ENCODE data around the gene SRRM2. TPM values are rescaled to one million over a fixed set of nuclear protein-coding genes. Genes with fewer than 3 reads are reported as not detected.

The SRRM2 gene
- total RNA-seq, 1 experiment from 2014 or later, result 107 TPM

DNA sequence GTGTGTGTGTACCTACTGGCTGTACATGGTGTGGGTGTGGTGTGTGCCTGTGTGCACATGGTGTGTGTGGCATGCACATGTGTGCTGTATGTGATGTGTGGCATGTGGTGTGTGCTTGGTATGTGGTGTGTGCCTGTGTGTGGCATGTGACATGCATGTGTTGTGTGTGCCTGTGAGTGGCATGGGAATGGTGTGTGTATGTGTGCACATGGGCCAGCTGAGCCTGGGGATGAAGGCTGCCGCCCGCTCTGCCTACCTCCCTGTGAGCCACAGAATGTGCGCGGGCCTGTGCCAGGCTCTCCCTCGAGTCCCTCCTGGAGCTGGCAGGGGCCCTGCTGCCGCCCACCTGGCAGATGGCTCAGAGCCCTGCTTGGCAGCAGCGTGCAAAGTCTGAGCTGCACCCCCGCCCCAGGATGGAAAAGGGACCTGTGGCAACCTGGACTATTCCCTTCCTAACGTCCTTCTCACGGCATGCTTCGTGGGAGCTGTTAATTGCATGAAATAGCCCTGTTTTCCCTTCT, 41.7 kb upstream of the SRRM2 start:
- DNase-seq, result no peak

DNA sequence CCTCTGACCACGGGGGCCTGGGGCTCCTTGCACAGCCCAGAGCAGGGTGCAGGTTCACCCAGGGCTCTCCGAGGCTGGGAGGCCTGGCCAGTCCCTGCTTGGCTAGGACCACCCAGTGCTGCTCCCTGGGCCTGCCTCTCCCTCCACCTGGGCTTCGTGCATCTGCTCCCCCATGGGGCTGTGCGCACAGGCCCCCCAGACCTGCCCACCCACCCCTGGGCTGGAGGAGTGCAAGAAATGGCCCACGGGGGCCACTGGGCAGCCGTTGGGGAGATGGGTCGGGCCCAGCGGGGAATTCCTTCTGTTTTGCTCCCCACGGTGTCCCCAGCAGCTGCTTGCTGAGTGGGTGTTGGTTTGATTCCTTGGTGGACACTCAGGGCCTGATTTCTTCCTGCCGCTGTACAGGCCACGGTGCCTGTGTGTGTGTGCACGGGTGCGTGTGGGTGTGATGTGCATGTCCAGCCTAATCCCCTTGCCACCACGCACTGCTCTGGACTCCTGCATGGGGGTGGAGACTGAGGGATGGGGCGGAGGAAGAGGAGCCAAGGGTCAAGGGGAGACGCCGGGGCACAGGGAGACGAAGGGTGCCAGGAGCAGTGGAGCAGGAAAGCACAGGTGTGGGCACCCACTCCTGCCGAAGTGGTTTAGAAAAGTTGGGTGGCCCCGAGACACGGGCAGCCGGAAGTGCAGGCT, 40.9 kb upstream of the SRRM2 start:
- Histone ChIP-seq H3K4me1 (no peaks in the 10 kb centered on the region), H3K27me3 (no peaks in the 10 kb centered on the region), H3K4me3 (no peak overlapping the region), H3K27ac (no peak overlapping the region), H3K36me3 (peaks cover 9% of the 10 kb centered on the region; the same call in 1 of the 2 replicates), H3K9me3 (replicated peaks) (no peaks in the 10 kb centered on the region)
- no peak for DNase-seq

More for the DNA sequence above, 41.7 kb upstream of the SRRM2 start:
- no peak overlapping the region for H3K27ac ChIP-seq
- no peaks in the 10 kb centered on the region for H3K4me1 ChIP-seq
- peaks cover 9% of the 10 kb centered on the region; the same call in 1 of the 2 replicates for H3K36me3 ChIP-seq
- H3K27me3 ChIP-seq, result no peaks in the 10 kb centered on the region
- H3K9me3 ChIP-seq (replicated peaks), result no peaks in the 10 kb centered on the region
- H3K4me3 ChIP-seq, result no peak overlapping the region

DNA sequence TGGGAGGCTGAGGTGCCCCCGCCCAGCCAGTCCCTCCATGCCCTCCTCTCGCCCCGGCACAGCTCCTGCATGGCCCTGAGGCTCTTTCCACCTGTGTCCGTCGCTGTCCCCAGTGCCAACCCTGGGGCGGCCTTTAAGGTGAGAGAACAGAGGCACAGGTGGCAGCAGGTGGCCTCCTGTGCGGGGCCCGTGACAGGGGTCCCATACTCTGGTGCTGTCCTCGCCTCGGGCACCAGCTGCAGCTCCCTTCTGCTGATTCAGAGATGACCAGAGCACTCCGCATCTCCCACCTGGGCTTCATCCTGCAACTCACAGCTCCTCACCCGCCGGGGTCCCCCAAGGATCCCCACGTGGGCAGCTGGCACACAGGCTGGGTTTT, 40.4 kb upstream of the SRRM2 start:
- no peak overlapping the region for H3K27ac ChIP-seq
- no peaks in the 10 kb centered on the region for H3K4me1 ChIP-seq
- no peaks in the 10 kb centered on the region for H3K9me3 ChIP-seq (replicated peaks)
- no peak for DNase-seq
- peaks cover 9% of the 10 kb centered on the region; the same call in 1 of the 2 replicates for H3K36me3 ChIP-seq
- H3K27me3 ChIP-seq, result no peaks in the 10 kb centered on the region
- H3K4me3 ChIP-seq, result no peak overlapping the region

DNA sequence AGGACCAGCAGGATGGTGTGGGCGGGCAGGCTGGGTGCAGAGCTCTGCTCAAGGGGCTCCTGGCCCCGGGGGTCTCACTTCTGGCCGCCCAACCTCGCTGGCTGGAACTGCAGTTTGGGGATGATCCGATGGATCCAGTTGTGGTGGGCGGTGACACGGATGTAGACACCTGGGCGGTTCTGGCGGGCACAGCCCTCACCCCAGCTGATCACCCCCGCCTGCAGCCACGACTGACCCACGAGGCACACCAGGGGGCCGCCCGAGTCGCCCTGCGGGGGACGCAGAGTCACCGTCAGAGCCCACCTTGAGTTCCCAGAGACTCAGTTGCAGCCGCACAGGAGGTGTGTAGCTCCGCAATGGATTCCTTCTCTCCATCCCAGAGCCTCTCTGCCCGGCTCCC, 39.9 kb upstream of the SRRM2 start:
- DNase-seq, result no peak
- H3K27me3 ChIP-seq, result no peaks in the 10 kb centered on the region
- peaks cover 8% of the 10 kb centered on the region; the same call in 1 of the 2 replicates for H3K36me3 ChIP-seq
- no peak overlapping the region for H3K4me3 ChIP-seq
- no peaks in the 10 kb centered on the region for H3K9me3 ChIP-seq (replicated peaks)
- H3K27ac ChIP-seq, result no peak overlapping the region
- no peaks in the 10 kb centered on the region for H3K4me1 ChIP-seq

DNA sequence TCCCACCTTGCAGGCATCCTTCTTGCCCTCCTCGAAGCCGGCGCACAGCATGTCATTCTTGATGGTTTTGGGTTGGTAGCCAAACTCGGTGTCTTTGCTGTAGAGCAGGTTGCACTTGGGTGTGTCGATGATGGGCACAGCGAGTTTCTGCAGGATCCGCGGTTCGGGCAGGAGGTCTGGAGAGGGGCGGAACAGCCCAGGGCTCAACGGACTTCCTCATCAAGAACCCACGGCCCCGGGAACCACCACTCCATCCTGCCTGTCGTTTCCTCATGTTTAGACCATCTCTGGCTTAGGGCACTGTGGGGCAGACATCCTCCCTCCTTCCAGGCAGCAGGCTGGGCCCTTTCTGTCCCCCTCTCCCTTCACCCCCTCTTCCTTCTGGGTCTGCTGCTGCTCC, 38.9 kb upstream of the SRRM2 start:
- Histone ChIP-seq H3K27me3 (no peaks in the 10 kb centered on the region), H3K4me3 (no peak overlapping the region), H3K9me3 (replicated peaks) (no peaks in the 10 kb centered on the region), H3K4me1 (no peaks in the 10 kb centered on the region), H3K36me3 (peaks cover under 1% of the 10 kb centered on the region; the same call in 1 of the 2 replicates), H3K27ac (no peak overlapping the region)
- no peak for DNase-seq

DNA sequence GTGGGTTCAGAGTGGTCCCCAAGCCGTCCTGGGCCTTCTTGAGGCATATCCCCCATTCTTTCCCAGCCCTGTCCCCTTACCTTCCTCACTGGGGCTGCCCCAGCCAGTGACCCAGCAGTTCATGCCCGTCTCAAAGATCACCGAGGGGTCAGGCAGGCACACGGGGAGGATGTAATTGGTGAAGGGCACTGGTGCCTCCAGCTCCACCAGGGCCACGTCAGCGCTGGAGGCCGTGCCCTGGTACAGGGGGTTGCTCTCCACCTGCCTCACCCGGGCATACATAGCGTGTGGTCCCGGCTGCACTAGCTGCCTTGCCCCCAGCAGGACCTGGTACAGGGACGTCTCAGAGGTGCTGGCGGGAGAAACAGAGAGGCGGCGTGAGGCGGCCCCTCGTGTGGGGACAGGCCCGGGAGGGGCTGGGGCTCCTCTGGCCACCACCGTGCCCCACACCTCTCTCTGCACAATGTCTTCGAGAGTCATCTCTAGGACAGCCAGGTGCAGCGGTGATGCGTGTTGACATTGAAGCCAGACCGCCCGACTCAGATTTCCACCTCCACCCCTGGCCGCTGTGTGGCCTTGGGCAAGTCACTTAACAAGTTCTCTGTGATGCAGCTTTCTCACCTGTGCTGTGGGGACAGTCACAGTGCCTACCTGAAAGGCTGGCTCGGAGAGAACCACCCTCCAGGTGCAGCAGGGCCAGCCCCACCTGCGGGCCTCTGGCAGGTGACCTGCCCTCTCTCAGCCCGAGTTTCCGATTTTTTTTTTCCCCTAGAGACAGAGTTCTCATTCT, 38.3 kb upstream of the SRRM2 start:
- Histone ChIP-seq H3K9me3 (replicated peaks) (no peaks in the 10 kb centered on the region), H3K36me3 (no peaks in the 10 kb centered on the region), H3K4me3 (no peak overlapping the region), H3K27me3 (no peaks in the 10 kb centered on the region), H3K4me1 (peaks cover 1% of the 10 kb centered on the region; the same call in 1 of the 2 replicates), H3K27ac (no peak overlapping the region)
- DNase-seq, result no peak

DNA sequence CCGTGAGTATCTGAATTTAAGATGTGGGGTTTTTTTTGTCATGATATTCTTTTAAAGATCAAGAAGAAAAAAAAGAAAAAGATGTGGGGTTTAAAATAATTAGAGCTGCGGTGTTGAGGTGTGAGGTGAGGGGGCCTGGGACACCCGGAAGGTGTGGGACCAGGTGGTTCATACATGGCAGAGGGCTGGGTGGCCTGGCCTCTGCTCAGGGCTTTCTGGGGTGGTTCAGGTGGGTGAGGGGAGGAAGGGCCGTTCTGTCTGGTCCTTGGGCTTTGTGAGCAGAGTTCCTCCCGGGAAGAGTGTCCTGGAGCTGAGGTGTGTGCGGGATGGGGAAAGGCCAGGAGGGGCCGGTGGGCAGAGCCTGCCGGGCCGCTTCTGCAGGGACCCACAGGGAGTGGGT, 37.4 kb upstream of the SRRM2 start:
- Histone ChIP-seq H3K9me3 (replicated peaks) (no peaks in the 10 kb centered on the region), H3K4me1 (peaks cover 7% of the 10 kb centered on the region; the same call in 1 of the 2 replicates), H3K4me3 (no peak overlapping the region), H3K27me3 (no peaks in the 10 kb centered on the region), H3K36me3 (no peaks in the 10 kb centered on the region), H3K27ac (no peak overlapping the region)
- no peak for DNase-seq

DNA sequence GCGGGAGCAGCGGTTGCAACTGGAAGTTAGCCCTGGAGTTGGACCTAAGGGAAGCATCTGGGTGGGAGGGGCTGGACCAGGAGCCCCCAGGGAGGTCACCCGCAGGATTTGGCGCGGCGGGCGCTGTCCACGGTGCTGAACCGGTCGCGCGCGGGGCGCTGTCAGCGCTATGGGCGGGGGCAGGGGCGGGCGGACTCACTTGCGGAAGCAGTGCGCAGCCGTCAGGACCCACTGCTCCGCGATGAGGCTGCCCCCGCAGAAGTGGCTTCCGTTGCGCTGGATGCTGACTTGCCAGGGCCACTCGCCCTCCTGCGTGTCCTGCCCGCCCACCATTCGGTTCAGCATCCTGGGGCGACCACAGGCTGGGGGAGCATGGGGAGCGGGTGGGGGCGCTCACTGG, 36.9 kb upstream of the SRRM2 start:
- H3K27ac ChIP-seq, result no peak overlapping the region
- H3K27me3 ChIP-seq, result no peaks in the 10 kb centered on the region
- DNase-seq, result no peak
- H3K4me3 ChIP-seq, result no peak overlapping the region
- H3K4me1 ChIP-seq, result peaks cover 7% of the 10 kb centered on the region; the same call in 1 of the 2 replicates
- no peaks in the 10 kb centered on the region for H3K9me3 ChIP-seq (replicated peaks)
- H3K36me3 ChIP-seq, result no peaks in the 10 kb centered on the region

DNA sequence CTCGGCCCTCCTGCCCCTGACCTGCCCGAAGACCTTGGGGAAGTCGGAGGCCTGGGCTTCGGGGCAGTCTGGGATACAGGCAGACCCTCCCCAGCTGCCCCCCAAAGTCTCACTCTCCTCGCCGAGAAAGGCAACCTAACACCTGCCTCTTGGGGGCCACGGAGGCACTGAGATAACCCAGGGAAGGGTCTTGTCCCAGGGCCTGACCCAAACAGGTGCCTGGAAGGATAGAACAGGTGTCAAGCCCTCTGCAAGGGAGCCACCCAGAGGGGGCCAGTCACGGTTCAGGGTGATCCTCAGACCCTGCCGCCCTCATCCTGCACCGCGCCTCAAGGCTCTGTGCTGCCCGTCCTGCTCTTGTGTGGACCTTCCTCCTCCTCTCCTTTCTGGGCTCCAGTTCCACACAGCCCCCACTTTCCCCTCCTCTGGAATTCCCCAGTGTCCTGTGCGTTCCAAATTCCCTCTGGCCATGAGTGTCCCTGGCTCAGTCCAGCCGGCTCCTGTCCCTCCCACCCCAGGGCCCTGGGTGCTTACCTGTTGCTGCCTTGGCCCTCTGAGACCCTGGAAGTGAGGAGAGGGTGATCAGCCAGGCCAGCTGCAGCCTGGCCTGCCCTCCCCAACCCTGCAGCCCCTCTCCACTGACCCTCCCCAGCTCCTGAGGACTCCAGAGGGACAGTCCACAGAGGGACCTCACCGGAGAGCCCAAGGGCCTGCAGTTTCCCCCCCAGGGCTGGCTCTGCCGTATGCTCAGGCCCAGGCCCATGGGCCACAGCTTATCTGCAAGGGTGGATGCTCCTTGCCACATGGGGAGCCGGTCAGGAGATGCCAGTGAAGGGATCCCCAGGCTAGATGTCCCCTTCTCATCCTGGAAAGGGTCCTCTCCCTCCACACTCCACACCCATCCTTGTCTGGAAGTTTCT, 36.2 kb upstream of the SRRM2 start:
- Histone ChIP-seq H3K27me3 (no peaks in the 10 kb centered on the region), H3K36me3 (no peaks in the 10 kb centered on the region), H3K4me1 (peaks cover 7% of the 10 kb centered on the region; the same call in 1 of the 2 replicates), H3K4me3 (no peak overlapping the region), H3K9me3 (replicated peaks) (no peaks in the 10 kb centered on the region), H3K27ac (no peak overlapping the region)
- no peak for DNase-seq

DNA sequence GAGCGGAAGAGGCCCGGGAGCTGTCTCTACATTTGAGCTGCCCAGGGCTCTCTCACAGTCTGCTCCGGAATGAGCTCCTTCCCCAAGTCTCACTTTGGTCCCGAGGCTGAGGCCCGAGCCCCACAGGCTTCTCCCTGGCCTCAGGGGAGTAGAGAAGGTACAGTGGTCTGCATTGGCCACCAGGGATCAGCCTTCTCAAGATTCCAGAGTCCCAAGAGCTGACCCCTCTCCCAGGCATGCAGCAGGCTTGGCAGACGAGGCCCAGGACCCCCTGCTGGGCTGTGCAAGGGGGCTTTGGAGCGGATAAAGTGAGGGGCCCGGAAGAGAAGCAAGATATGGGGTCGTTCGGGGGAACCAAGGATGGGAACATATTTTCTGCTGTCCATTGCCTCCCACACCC, 35.5 kb upstream of the SRRM2 start:
- no peak for DNase-seq
- H3K27me3 ChIP-seq, result no peaks in the 10 kb centered on the region
- no peak overlapping the region for H3K27ac ChIP-seq
- H3K4me3 ChIP-seq, result no peak overlapping the region
- no peaks in the 10 kb centered on the region for H3K36me3 ChIP-seq
- peaks cover 7% of the 10 kb centered on the region; the same call in 1 of the 2 replicates for H3K4me1 ChIP-seq
- no peaks in the 10 kb centered on the region for H3K9me3 ChIP-seq (replicated peaks)

DNA sequence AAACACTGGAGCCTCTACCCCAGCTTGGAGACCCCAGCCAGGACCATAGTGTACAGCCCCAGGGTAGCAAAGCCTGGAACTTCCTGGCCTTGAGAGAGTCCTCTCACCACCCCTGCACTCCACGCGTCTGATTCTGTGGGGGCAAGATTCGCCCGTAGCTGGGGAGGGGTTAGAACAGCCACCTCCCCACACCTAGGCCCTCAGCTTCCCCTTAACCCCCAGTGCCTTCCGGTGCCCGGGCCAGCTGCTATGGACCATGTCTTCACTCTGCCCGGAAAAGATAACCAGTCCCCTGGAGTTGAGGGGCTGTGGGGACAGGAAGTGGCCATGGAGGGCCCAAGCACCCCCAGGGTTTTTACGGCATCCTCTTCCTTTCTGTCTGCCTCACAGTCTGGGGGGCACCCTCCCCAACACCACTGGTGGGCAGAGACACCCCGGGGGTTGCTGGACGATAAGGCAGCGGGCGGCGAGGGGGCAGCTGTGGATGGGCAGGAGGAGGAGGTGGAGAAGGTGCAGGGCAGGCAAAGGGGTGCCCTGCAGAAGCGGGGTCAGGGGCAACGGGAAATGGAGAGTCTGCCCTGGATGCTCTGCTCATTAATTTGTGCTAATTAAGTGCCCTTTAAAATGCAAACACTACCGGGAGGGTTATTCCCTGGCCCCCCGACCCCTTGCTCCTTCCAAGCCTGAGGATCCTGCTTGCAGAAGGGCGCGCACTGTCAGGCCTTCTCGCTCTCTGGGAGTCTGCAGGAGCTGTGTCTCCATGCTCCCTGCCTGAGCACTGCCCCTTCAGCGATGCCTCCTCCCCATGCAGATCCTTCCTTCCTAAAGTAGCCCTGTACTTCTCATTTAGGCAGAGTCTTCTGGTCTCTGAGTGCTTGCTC, 34.8 kb upstream of the SRRM2 start:
- no peaks in the 10 kb centered on the region for H3K9me3 ChIP-seq (replicated peaks)
- H3K27me3 ChIP-seq, result no peaks in the 10 kb centered on the region
- H3K4me3 ChIP-seq, result no peak overlapping the region
- no peak for DNase-seq
- H3K4me1 ChIP-seq, result peaks cover 7% of the 10 kb centered on the region; the same call in 1 of the 2 replicates
- H3K27ac ChIP-seq, result no peak overlapping the region
- H3K36me3 ChIP-seq, result no peaks in the 10 kb centered on the region

DNA sequence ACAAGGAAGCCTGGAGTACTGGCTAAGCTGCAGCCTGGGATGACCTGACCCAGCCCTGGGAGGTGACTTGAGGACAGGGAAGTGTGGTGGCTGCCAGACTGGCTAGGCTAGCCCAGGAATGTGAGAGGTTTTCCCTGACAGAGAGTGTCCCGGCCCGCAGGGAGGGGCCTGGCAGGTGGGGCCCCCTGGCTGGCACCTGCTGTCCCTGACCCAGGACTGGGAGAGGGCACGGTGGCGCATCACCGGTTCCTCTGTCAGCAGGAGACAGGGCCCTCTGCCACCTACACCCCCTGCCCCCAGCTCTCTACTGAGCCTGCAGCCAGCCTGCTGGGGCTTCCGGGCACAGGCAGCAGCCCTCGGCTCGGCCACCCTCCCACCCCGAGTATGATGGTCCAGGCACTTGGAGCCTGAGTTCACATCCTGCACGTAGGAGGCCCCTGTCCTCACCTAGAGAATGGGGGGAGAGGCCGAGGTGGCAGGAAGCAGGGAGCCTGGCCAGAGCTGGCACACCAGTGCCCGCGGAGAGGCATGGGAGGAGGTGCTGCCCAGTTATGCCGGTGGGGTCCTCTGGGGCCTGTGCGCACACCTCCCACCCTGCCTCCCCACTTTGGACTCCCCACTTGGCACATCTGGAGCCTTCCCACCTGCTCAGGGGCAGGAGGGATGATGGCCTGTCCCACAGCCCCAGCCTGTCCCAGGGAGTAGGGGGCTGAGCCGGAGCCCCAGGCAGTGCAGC, 32.9 kb upstream of the SRRM2 start:
- H3K36me3 ChIP-seq, result no peaks in the 10 kb centered on the region
- H3K27me3 ChIP-seq, result no peaks in the 10 kb centered on the region; the same call in 1 of the 2 replicates
- H3K4me3 ChIP-seq, result no peak overlapping the region
- H3K9me3 ChIP-seq (replicated peaks), result no peaks in the 10 kb centered on the region
- H3K27ac ChIP-seq, result no peak overlapping the region
- H3K4me1 ChIP-seq, result peaks cover 7% of the 10 kb centered on the region; the same call in 1 of the 2 replicates
- no peak for DNase-seq

DNA sequence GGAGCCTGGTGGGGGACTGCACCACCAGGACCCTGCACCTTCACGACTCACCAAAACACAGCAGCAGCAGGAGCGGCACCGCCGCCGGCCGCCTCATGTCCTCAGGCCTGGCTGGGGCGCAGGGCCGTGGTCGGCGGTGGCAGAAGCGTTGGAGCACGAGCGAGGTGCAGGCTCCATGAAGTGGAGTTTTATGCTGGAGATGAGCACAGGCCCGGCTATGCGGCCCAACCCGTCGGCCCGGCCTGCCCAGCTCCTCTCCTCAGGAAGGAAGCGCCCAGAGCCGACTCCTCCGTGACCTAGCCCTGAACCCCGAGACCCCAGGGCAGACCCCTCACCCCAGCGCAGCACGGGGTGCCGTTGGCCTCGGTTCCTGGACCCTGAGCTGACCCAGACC, 32.4 kb upstream of the SRRM2 start, which contains the start of gene PRSS27:
TSS of gene PRSS27 (minus strand) at position 161 of the 394 bp plus-strand sequence. CDS start at position 97, 64 bp downstream.
- H3K9me3 ChIP-seq (replicated peaks), result no peaks in the 10 kb centered on the region
- peak within 1 kb of the TSS; percentile 49; the same call in 1 of the 2 replicates for H3K27ac ChIP-seq
- H3K36me3 ChIP-seq, result no peaks in the 10 kb centered on the region
- DNase-seq, result no peak
- no peaks in the 10 kb centered on the region; the same call in 1 of the 2 replicates for H3K27me3 ChIP-seq
- peaks cover 7% of the 10 kb centered on the region; the same call in 1 of the 2 replicates for H3K4me1 ChIP-seq
- peak within 1 kb of the TSS; percentile 65 for H3K4me3 ChIP-seq
